HG02973 (cell line): ENCODE data around the gene KCTD10.

ENCODE experiments used
- ATAC-seq: cut with Tn5 transposase; IDR thresholded peaks from one replicate; pipeline ENCODE4 v1.9.1; 2021; ENCODE audit warnings: moderate library complexity; ENCODE audit not compliant: unreplicated experiment

Gene KCTD10

GRCh38 chr12:109494348-109494881 lies 17.3 kb upstream of the KCTD10 start:
- ATAC-seq = no peak

GRCh38 chr12:109493938-109494337 lies 16.8 kb upstream of the KCTD10 start:
- no peak for ATAC-seq

- no peak for ATAC-seq
Observed at GRCh38 chr12:109493090-109493489, 16.0 kb upstream of the KCTD10 start.

GRCh38 chr12:109492371-109492770 lies 15.3 kb upstream of the KCTD10 start:
- no peak for ATAC-seq

GRCh38 chr12:109491671-109492070 lies 14.6 kb upstream of the KCTD10 start:
- no peak for ATAC-seq

- ATAC-seq = no peak
Observed at GRCh38 chr12:109489955-109490565, 13.0 kb upstream of the KCTD10 start.

- ATAC-seq = no peak
Observed at GRCh38 chr12:109489016-109489954, 12.2 kb upstream of the KCTD10 start.

- ATAC-seq = no peak
Observed at GRCh38 chr12:109488051-109488665, 11.1 kb upstream of the KCTD10 start.

- ATAC-seq = no peak
Observed at GRCh38 chr12:109487181-109488050, 10.3 kb upstream of the KCTD10 start.

- ATAC-seq = no peak
Observed at GRCh38 chr12:109485201-109485600, 8.1 kb upstream of the KCTD10 start.

GRCh38 chr12:109483346-109483745 lies 6.2 kb upstream of the KCTD10 start:
- no peak for ATAC-seq

- no peak for ATAC-seq
Observed at GRCh38 chr12:109482894-109483293, 5.8 kb upstream of the KCTD10 start.

GRCh38 chr12:109482491-109482890 lies 5.4 kb upstream of the KCTD10 start:
- ATAC-seq = no peak

GRCh38 chr12:109481863-109482262 lies 4.8 kb upstream of the KCTD10 start:
- ATAC-seq = no peak

GRCh38 chr12:109480356-109480755 lies 3.3 kb upstream of the KCTD10 start:
- ATAC-seq = no peak

GRCh38 chr12:109479761-109480160 lies 2.7 kb upstream of the KCTD10 start:
- no peak for ATAC-seq

GRCh38 chr12:109477963-109478315 lies 839 bp upstream of the KCTD10 start:
- no peak for ATAC-seq

GRCh38 chr12:109476807-109477184 lies 304 bp downstream of the KCTD10 start:
- ATAC-seq = no peak

GRCh38 chr12:109475993-109476806 lies 900 bp downstream of the KCTD10 start:
- ATAC-seq = no peak

- no peak for ATAC-seq
Observed at GRCh38 chr12:109475121-109475520, 2.0 kb downstream of the KCTD10 start.
